Nephron progenitor cell (in vitro differentiated cells): ENCODE results near the gene MYO9A.

Experiments
- DNase-seq: peaks from one replicate; pipeline ENCODE4 v3.0.0; 2021
- H3K27ac Mint-ChIP-seq: 2 replicates; pipeline ENCODE4 v1.8.0; 2021; ENCODE audit warnings: mild to moderate bottlenecking, moderate library complexity, mixed read lengths
- H3K27me3 Mint-ChIP-seq: 2 replicates; pipeline ENCODE4 v1.8.0; 2021; ENCODE audit warnings: mild to moderate bottlenecking, low read depth, mixed read lengths; ENCODE audit not compliant: poor library complexity
- H3K36me3 Mint-ChIP-seq: 2 replicates; pipeline ENCODE4 v1.8.0; 2021; ENCODE audit warnings: low read depth, mixed read lengths
- H3K4me1 Mint-ChIP-seq: 2 replicates; pipeline ENCODE4 v1.8.0; 2021; ENCODE audit warnings: mixed read lengths
- H3K4me3 Mint-ChIP-seq: 2 replicates; pipeline ENCODE4 v1.8.0; 2021; ENCODE audit warnings: mild to moderate bottlenecking, moderate library complexity, mixed read lengths
- H3K9me3 Mint-ChIP-seq: 2 replicates; pipeline ENCODE4 v1.8.0; 2021; ENCODE audit warnings: mild to moderate bottlenecking, moderate library complexity, mixed read lengths
- TF ChIP-seq, protein P1 (sequence below): fragments of 200-600 bp; sonication (generic); IDR thresholded peaks from 2 replicates; pipeline ENCODE4 v1.5.0; 2021; ENCODE audit warnings: antibody characterized with exemption

The MYO9A gene

DNA sequence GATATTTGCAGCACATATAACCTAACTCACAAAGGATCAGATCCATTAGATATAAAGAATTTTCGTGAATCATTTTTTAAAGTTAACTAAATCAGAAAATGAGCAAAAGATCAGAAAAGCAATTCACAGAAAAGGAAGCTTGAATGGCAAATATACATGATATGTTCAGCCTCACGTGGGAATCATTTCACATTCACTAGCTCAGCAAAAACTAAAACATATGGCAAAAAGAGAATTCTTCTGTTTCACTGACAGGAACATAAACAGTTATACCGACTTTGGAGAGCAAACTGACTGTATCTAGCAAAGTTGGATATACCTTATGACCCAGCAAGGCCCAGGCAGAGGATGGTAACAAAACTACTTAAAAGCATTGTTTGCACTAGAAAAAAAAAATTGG, 341.6 kb downstream of the MYO9A start:
- Mint-ChIP-seq H3K4me1 (peaks cover 32% of the 10 kb centered on the region), H3K4me3 (no peak overlapping the region), H3K36me3 (peaks cover 9% of the 10 kb centered on the region), H3K27ac (no peak overlapping the region), H3K27me3 (peaks cover 5% of the 10 kb centered on the region), H3K9me3 (peaks cover 5% of the 10 kb centered on the region)
- TF ChIP-seq, protein P1, sequence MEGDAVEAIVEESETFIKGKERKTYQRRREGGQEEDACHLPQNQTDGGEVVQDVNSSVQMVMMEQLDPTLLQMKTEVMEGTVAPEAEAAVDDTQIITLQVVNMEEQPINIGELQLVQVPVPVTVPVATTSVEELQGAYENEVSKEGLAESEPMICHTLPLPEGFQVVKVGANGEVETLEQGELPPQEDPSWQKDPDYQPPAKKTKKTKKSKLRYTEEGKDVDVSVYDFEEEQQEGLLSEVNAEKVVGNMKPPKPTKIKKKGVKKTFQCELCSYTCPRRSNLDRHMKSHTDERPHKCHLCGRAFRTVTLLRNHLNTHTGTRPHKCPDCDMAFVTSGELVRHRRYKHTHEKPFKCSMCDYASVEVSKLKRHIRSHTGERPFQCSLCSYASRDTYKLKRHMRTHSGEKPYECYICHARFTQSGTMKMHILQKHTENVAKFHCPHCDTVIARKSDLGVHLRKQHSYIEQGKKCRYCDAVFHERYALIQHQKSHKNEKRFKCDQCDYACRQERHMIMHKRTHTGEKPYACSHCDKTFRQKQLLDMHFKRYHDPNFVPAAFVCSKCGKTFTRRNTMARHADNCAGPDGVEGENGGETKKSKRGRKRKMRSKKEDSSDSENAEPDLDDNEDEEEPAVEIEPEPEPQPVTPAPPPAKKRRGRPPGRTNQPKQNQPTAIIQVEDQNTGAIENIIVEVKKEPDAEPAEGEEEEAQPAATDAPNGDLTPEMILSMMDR, result no peak
- no peak for DNase-seq

DNA sequence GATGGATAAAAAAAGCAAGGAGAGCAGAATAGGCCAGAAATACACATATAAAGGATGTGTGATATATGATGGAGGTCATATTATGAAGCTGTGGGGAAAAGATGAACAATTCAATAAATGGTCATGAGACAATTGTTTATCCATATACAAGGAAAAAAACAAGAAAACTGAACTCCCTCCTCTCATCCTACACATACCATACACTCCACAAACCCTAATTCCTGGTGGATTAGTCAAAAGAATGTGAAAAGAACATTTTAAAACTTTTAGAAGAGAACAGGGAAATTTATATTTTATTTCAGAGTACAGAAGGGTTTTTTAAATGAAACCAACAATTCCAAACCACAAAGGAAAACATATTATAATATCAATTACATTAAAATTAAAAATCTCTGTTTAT, 342.1 kb downstream of the MYO9A start:
- Mint-ChIP-seq H3K4me1 (peaks cover 28% of the 10 kb centered on the region), H3K36me3 (peaks cover 13% of the 10 kb centered on the region), H3K4me3 (no peak overlapping the region), H3K27me3 (peaks cover 5% of the 10 kb centered on the region), H3K27ac (no peak overlapping the region), H3K9me3 (peaks cover 9% of the 10 kb centered on the region)
- no peak for DNase-seq
- TF ChIP-seq, protein P1, result no peak

DNA sequence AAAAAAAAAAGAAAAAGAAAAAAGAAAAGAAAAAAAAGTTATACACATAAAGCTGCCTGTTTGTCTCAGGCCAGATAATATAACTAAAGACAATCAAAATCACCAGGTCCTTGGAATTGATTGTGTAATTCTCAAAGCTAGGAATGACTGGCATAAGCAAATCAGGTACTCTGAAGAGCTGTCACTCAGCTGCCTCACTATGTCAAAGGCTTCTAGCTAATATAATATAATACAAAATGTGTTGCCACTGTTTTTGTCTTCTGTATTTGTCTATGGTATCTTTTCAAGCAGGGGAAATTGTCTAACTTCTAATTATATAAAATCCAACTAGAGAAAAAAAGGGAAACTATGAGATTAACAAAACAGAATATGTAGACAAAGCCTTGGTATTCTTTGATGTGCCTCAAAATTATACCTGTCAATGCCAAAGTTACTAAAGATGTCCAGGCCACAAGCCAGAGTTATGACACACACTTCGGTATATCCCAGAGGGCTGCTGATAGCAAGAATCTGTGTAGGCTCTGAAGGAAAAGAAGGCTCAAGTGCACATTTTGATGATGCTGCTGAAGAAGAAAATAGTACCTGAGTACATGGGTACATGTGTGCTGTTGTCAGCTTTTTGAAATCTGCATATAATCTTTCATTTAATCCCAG, 344.6 kb downstream of the MYO9A start:
- TF ChIP-seq, protein P1, result no peak
- Mint-ChIP-seq H3K27me3 (no peaks in the 10 kb centered on the region), H3K9me3 (peaks cover 15% of the 10 kb centered on the region), H3K4me3 (no peak overlapping the region), H3K4me1 (peaks cover 2% of the 10 kb centered on the region), H3K27ac (no peak overlapping the region), H3K36me3 (peaks cover 19% of the 10 kb centered on the region)
- DNase-seq, result no peak
